H1 (cell line): ENCODE data around the gene ZFP57. TPM values are rescaled to one million over a fixed set of nuclear protein-coding genes. Genes with fewer than 3 reads are reported as not detected.

Source experiments
- FOSL1 ChIP-seq: IDR thresholded peaks from 2 replicates; pipeline ENCODE4 v1.6.1; 2011; ENCODE audit warnings: mild to moderate bottlenecking, low read depth, low read length, moderate library complexity; ENCODE audit not compliant: insufficient read depth
- polyA plus RNA-seq, 7 experiments: library from polyadenylated mRNA; depleted of rRNA in 3 of 7; stranded (reverse) in 5 of 7; unstranded in 2 of 7; fragments of >200 nt in 5 of 7; fragments of 200-250 nt in 2 of 7; gene quantifications; 1 replicate in 5 of 7; 2 replicates in 1 of 7; 4 replicates in 1 of 7; pipeline versions ENCODE4 v1.2.1 to v1.2.3, GENCODE V29; 2011 to 2013; ENCODE audit warnings: missing spikeins in 2 of 7, mixed read lengths in 2 of 7
- total RNA-seq: library from RNA; stranded (reverse); fragmentation: NEBNext Ultra II Directional; extraction: Animal tissue kit (Norgen Biotek cat#: 25700); gene quantifications from 2 replicates; pipeline ENCODE4 v1.2.1, GENCODE V29; 2021
- TF ChIP-seq, protein P1 (sequence below), 3 experiments: IDR thresholded peaks; 1 replicate in 2 of 3; 2 replicates in 1 of 3; pipeline versions ENCODE4 v1.5.1 to v1.6.1; 2011; ENCODE audit warnings: low read length in 3 of 3, mild to moderate bottlenecking in 3 of 3, inconsistent platforms in 2 of 3, low read depth in 1 of 3, moderate library complexity in 1 of 3; ENCODE audit not compliant: insufficient read depth in 1 of 3; ENCODE audit errors: control extremely low read depth in 1 of 3
- TF ChIP-seq, protein P2 (sequence below): IDR thresholded peaks from 2 replicates; pipeline ENCODE4 v1.6.1; 2011; ENCODE audit warnings: low read depth, mild to moderate bottlenecking, low read length; ENCODE audit not compliant: insufficient read depth

ZFP57 gene
- total and polyA plus RNA-seq, 2 of the 8 experiments (the other 6 are each of a cell fraction or from before 2014, with no cell fraction given): 0.85 to 1.2 TPM

DNA sequence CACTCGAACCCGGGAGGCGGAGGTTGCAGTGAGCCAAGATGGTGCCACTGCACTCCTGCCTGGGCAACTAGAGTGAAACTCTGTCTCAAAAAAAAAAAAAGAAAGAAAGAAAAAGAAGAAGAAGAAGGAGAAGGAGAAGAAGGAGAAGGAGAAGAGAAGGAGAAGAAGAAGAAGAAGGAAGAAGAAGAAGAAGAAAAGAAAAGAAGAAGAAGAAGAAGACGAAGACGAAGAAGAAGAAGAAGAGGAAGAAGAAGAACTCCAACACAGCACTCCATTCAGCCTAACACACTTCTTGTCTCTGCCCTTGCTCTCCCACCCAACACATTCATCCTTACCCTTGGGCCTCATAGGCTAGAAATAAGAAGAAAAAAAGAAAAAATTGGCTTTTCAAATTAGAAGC, 6.9 kb downstream of the ZFP57 start (continued):
- TF ChIP-seq, protein P1, sequence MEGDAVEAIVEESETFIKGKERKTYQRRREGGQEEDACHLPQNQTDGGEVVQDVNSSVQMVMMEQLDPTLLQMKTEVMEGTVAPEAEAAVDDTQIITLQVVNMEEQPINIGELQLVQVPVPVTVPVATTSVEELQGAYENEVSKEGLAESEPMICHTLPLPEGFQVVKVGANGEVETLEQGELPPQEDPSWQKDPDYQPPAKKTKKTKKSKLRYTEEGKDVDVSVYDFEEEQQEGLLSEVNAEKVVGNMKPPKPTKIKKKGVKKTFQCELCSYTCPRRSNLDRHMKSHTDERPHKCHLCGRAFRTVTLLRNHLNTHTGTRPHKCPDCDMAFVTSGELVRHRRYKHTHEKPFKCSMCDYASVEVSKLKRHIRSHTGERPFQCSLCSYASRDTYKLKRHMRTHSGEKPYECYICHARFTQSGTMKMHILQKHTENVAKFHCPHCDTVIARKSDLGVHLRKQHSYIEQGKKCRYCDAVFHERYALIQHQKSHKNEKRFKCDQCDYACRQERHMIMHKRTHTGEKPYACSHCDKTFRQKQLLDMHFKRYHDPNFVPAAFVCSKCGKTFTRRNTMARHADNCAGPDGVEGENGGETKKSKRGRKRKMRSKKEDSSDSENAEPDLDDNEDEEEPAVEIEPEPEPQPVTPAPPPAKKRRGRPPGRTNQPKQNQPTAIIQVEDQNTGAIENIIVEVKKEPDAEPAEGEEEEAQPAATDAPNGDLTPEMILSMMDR (IDR thresholded peaks at IDR 0.05; ENCODE audit: control extremely low read depth in 1 of 3, insufficient read depth in 1 of 3, low read depth in 1 of 3, low read length in 3 of 3): no peak
- TF ChIP-seq, protein P2, sequence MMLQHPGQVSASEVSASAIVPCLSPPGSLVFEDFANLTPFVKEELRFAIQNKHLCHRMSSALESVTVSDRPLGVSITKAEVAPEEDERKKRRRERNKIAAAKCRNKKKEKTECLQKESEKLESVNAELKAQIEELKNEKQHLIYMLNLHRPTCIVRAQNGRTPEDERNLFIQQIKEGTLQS: no peak
- TF ChIP-seq FOSL1: no peak
